Stimulated activated CD4-positive, alpha-beta T cell treated with anti-CD3 and anti-CD28 coated beads, Interleukin-2, amount 100 ng/mL, for 4 hours (primary cell): ENCODE measurements around the gene BTBD1.
"Not testable (repeated sequence)": the region's sequence is repeated elsewhere in the genome, so short reads cannot be mapped to it uniquely, and the experiment has no call there.

ENCODE experiments used
- DNase-seq: peaks from one replicate; pipeline ENCODE4 v3.0.0-alpha.2; 2020; ENCODE audit warnings: low read depth

BTBD1 gene

GRCh38 chr15:83092309-83092976 is 25.4 kb upstream of the BTBD1 start:
- DNase-seq, result no peak

GRCh38 chr15:83091965-83092308 is 24.9 kb upstream of the BTBD1 start:
- not testable (repeated sequence) for DNase-seq

- no peak for DNase-seq
Observed at GRCh38 chr15:83090465-83090864, 23.4 kb upstream of the BTBD1 start.

- DNase-seq, result no peak
Observed at GRCh38 chr15:83088876-83089275, 21.8 kb upstream of the BTBD1 start.

GRCh38 chr15:83087576-83087975 is 20.5 kb upstream of the BTBD1 start:
- DNase-seq, result no peak

GRCh38 chr15:83085864-83086552 is 19.0 kb upstream of the BTBD1 start:
- not testable (repeated sequence) for DNase-seq

- not testable (repeated sequence) for DNase-seq
Observed at GRCh38 chr15:83085461-83085860, 18.4 kb upstream of the BTBD1 start.

GRCh38 chr15:83082730-83083386 is 15.8 kb upstream of the BTBD1 start:
- DNase-seq, result no peak

GRCh38 chr15:83081256-83082014 is 14.4 kb upstream of the BTBD1 start:
- no peak for DNase-seq

- no peak for DNase-seq
Observed at GRCh38 chr15:83078712-83079111, 11.7 kb upstream of the BTBD1 start.

GRCh38 chr15:83077491-83078230 is 10.6 kb upstream of the BTBD1 start:
- DNase-seq, result no peak

GRCh38 chr15:83069211-83069642 is 2.2 kb upstream of the BTBD1 start:
- DNase-seq, result peak; percentile 16

GRCh38 chr15:83068054-83068453 is 1.0 kb upstream of the BTBD1 start:
- DNase-seq, result no peak

GRCh38 chr15:83067638-83067962 is 548 bp upstream of the BTBD1 start:
- DNase-seq, result no peak

GRCh38 chr15:83066034-83066733 is 868 bp downstream of the BTBD1 start:
- no peak for DNase-seq

GRCh38 chr15:83065431-83065830 is 1.6 kb downstream of the BTBD1 start:
- DNase-seq, result no peak

GRCh38 chr15:83064859-83065258 is 2.2 kb downstream of the BTBD1 start:
- no peak for DNase-seq

GRCh38 chr15:83063551-83063950 is 3.5 kb downstream of the BTBD1 start:
- no peak for DNase-seq

GRCh38 chr15:83062768-83063180 is 4.3 kb downstream of the BTBD1 start:
- no peak for DNase-seq

- no peak for DNase-seq
Observed at GRCh38 chr15:83061680-83062079, 5.4 kb downstream of the BTBD1 start.

- DNase-seq, result no peak
Observed at GRCh38 chr15:83057696-83058376, 9.2 kb downstream of the BTBD1 start.
